ENCODE data around the gene AHCYL2. TPM values are rescaled to one million over a fixed set of nuclear protein-coding genes. Genes with fewer than 3 reads are reported as not detected.
"Not testable (repeated sequence)": the region's sequence is repeated elsewhere in the genome, so short reads cannot be mapped to it uniquely, and the experiment has no call there.

AHCYL2 gene
- total RNA-seq, 1 donor from 2014 or later = 29.5 TPM

- DNase-seq = no peak
Observed at GRCh38 chr7:129427526-129428045, 202.8 kb downstream of the AHCYL2 start.

- DNase-seq = no peak
Observed at GRCh38 chr7:129431911-129432643, 207.2 kb downstream of the AHCYL2 start.

- DNase-seq = peak; percentile 95
Observed at GRCh38 chr7:129433847-129434674, 209.2 kb downstream of the AHCYL2 start, which contains the start of gene STRIP2. Gene STRIP2 (plus strand): TSS chr7:129434432. CDS start chr7:129434473, 41 bp downstream.

GRCh38 chr7:129434675-129435318, 210.0 kb downstream of the AHCYL2 start:
- DNase-seq = peak; percentile 37

- no peak for DNase-seq
Observed at GRCh38 chr7:129435414-129435829, 210.6 kb downstream of the AHCYL2 start.

GRCh38 chr7:129436335-129436923, 211.6 kb downstream of the AHCYL2 start:
- no peak for DNase-seq

GRCh38 chr7:129437190-129437589, 212.4 kb downstream of the AHCYL2 start:
- no peak for DNase-seq

GRCh38 chr7:129438281-129438838, 213.5 kb downstream of the AHCYL2 start:
- no peak for DNase-seq

- no peak for DNase-seq
Observed at GRCh38 chr7:129438839-129439651, 214.2 kb downstream of the AHCYL2 start.

GRCh38 chr7:129439963-129440625, 215.3 kb downstream of the AHCYL2 start:
- DNase-seq = no peak

GRCh38 chr7:129443612-129444011, 218.8 kb downstream of the AHCYL2 start:
- DNase-seq = peak; percentile 48

- not testable (repeated sequence) for DNase-seq
Observed at GRCh38 chr7:129444776-129445175, 219.9 kb downstream of the AHCYL2 start.

GRCh38 chr7:129446925-129447324, 222.1 kb downstream of the AHCYL2 start:
- not testable (repeated sequence) for DNase-seq

GRCh38 chr7:129447445-129447844, 222.6 kb downstream of the AHCYL2 start:
- DNase-seq = not testable (repeated sequence)

GRCh38 chr7:129448608-129449007, 223.8 kb downstream of the AHCYL2 start:
- DNase-seq = not testable (repeated sequence)

- DNase-seq = no peak
Observed at GRCh38 chr7:129450295-129450694, 225.5 kb downstream of the AHCYL2 start.

GRCh38 chr7:129452589-129453231, 227.9 kb downstream of the AHCYL2 start:
- no peak for DNase-seq

GRCh38 chr7:129453510-129454248, 228.8 kb downstream of the AHCYL2 start:
- no peak for DNase-seq

GRCh38 chr7:129454249-129454551, 229.4 kb downstream of the AHCYL2 start:
- no peak for DNase-seq

Data from tongue (tissue), 2 donors.